Stimulated activated CD4-positive, alpha-beta T cell treated with anti-CD3 and anti-CD28 coated beads, Interleukin-2, amount 100 ng/mL, for 4 hours (primary cell): Measurements from ENCODE around the gene MBLAC2.
A peak's percentile ranks its signal among the peaks of the same experiment; 100 is the strongest.

Experiments used
- DNase-seq: peaks from one replicate; pipeline ENCODE4 v3.0.0-alpha.2; 2020; ENCODE audit warnings: low read depth

Gene MBLAC2

DNA sequence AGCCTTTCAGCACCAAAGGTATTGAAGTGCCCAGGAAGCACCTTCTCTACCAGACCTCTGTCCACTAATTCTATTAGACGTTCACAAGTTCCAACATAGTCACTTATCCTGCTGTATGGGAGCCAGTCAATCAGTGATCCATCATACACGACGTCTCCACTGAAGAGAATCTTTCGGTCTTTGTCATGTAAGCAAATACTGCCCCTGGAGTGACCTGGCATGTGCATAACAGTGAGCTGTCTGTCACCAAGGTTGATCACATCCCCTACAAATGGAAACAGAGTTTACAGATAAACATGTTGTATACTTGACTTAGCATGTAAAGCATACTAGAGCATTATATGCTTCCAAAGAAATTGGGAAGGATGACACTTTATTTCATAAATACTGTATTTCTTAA lies 13.3 kb downstream of the MBLAC2 start:
- no peak for DNase-seq

DNA sequence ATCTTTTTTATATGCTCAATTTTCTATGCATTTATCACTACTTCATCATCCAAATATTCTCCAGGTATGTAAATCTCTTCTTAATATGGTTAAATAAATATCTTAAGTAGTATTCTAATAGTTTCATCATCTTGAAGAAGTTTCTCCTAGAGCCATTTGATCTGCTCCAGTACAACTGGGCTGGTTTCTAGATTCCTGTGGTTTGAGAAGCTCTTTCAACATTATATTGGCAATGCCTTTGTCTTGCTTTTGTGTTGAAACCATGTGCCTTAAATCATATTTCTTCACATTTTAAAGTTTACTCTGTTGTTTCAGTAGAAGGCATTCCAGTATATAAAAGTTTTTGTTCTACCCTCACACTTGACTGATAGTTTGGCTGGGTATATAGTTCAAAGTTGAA lies 27.6 kb downstream of the MBLAC2 start:
- no peak for DNase-seq

DNA sequence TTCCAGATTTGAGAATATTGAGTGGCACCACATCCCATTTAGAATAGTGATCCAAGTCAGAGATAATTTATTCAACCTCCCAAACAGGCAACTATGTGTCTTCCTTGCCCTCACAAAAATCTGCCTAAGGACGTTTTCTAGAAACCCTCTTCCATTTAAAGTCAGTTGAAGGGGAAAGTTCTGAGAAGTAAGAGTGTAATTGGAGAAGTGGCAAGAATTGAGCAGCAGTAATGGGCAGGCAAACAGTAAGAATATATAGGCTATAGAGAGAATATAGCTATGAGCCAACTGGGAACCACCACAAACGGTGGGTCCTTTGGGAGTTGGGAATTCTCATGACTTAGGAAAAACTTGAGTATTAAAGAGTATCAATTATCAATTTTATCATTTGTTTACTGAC lies 33.9 kb downstream of the MBLAC2 start:
- no peak for DNase-seq

DNA sequence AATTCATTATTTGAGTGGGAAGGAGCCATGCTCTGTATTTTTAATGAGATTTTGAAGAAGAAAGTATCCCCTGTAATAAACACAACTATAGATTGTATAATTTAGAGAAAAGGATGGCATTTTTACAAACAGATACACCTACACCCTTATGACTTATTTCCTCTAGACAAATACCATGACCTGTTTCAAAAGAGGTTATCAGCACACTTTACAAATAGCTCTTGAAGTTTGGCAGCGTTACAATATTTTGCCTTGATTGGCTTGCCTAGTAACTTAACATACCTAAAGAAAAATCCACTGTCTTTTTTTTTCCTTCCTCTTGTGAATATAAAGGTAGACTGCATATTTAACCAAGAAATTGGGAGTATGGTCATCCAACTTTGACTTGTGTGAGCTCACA lies 36.5 kb downstream of the MBLAC2 start:
- no peak for DNase-seq

DNA sequence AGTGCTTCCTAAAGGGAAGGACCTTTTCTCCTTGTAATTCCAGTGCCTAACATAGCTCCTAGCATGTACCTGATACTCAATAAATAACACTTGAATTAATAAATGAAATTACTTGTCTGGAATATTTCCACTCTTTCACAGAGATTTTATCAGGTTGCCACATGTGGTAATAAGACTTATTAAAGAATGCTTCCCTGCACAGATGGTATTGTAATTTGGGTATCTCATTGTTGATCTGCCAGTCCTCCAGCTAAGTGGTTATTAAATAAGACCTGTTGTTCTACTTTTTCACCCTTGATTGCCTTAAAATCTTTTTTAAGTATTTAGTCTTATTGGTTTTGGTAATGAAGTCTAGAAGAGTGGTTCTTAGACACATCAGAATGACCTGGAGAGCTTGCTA lies 36.9 kb downstream of the MBLAC2 start:
- DNase-seq, result no peak

DNA sequence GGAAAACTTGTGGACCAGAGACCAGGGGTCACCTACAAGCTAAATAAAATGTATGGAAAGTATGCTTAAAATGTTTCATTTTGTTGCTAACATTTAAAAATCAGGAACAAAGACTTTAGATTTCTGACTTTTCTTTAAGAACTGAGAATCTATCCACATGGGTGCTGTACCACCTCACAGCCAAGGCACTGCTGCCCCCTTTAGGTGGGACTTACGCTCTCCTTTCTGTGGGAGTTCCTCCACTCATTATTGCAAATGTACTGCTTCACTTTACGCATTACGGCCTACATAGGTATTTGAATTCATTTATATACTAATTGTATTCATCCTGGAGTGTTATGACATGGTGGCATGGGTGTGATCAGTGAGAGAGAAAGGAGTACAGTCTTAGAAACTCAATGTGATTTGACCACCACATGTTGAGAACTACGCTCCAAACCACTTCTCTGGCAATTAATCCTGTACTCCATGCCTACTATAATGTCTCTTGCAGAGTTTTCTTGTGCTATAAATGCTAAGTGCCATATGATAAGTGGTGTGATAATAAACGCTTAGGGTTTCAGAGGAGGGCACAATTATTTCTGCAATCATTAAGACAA lies 40.4 kb downstream of the MBLAC2 start:
- peak; percentile 29 for DNase-seq

DNA sequence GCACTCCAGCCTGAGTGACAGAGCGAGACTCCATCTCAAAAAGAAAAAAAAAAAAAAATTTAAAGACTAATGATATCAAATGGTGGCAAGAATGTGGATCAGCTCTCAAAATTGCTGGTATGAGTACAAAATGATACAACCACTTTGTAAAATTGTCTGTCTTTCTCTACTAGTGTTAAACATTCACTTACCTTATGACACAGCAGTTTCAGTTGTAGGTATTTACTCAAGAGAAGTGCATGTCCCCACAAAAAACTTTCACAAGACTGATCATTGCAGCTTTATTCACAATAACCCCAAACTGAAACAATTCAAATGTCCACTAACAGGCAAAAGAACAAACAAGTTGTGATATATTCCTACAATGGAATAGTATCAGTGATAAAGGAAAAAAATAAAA lies 50.3 kb downstream of the MBLAC2 start:
- DNase-seq, result no peak

DNA sequence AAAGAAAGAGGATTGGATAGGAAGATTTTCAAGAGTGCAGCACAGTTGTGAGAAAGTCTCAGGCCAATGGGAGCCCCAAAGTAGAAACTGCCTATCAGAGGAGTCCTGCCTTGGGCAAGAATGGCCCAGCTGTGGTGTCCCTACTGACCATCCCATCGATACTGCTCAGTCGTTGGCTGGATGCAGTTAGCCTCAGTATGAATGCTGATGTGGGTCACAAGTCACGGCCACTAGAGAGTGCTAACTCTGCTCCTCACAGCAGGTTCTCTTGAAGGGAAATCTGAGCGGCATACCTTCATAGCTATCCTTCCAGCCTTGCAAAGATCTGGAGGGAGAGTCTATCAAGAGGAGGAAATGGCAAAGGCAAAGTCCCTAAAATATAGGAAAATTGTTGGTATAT lies 53.4 kb downstream of the MBLAC2 start:
- no peak for DNase-seq

DNA sequence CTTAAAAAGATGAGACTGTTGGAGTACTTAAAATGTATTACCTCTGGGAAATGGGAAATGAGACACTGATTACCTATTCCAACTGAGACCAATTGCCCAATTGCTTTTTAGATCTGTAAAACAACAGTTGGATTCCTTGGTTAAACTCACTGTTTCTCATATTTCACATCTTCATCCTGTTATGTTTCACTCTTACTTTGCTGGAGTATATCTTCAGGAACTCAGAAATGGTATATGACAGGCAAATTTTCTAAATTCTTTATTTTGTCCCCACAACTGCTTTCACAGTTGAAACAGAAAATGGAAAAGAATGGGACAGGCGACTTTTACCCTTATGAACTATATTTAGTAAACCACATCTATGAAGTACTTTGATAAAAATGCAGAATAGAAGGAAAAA lies 56.4 kb downstream of the MBLAC2 start:
- no peak for DNase-seq

DNA sequence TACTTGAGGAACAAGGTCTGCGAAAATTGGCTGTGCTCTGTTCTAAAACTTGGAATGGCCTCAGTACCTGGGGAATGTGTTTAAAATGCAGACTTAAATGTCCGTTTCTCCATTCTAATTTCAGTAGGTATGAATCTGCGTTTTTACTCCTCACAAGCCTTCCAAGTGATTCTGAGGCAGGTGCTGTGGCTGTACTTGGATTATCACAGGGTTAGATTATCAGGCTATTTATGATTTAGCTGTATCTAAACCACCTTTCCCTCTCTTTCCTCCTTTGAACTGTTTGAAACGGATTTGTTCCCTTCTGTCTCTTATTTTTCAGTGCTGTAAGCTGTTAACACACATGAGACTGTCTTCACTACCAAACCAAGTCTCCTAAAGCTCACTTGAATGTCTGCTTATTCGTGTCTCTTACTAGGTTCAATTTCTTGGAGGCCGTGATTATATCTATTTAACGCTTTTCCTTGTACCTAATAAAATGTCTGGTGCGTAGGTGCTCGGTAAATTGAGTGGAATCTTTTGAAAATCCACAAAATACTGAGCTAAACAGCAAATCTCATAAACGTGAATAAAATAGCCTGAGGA lies 64.3 kb downstream of the MBLAC2 start:
- no peak for DNase-seq

DNA sequence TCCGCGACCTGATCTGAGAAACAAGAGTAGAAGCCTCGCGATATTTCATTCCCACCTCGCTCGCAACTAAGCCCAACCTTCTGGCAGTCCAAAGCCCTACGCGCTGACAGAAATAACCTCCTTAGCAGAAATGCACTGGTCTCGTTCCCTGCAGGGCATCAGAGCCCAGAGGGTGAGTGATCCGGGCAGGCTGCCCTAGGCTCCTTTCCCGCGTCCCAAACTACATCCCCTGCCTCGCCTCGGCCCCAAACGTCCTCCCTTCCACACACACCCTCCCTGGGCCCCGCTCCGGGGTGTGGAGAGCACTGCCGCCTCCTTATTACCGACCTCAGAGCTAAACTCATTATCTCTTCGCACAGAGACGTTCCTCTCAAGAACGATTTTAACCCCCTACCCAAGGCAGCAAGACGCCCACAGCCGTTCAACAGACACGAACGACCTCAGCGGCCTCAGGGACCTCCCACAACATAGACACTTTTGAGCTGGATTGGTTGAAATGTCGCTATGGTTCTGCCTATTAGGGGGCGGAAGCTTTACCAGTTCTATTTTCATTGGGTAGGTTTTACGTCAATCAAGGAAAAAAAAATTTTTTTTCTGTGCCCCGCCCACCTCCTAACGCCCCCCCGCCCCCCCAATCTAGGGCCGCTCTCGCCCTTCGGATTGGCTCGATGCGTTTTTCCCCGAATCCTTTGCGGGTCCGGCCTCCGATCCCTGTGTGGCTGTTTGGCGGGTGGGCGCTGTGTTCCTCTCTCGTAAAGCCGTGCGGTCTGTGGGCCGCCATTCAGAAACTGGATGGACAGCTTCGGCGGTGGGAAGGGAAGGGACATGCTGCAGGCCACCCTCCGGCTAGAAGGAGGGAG lies 65.0 kb downstream of the MBLAC2 start, which contains the start of gene CETN3:
TSS of gene CETN3 (minus strand) at position 439 of the 860 bp plus-strand sequence. CDS start at position 344, 95 bp downstream.
- DNase-seq, result peak; percentile 82

DNA sequence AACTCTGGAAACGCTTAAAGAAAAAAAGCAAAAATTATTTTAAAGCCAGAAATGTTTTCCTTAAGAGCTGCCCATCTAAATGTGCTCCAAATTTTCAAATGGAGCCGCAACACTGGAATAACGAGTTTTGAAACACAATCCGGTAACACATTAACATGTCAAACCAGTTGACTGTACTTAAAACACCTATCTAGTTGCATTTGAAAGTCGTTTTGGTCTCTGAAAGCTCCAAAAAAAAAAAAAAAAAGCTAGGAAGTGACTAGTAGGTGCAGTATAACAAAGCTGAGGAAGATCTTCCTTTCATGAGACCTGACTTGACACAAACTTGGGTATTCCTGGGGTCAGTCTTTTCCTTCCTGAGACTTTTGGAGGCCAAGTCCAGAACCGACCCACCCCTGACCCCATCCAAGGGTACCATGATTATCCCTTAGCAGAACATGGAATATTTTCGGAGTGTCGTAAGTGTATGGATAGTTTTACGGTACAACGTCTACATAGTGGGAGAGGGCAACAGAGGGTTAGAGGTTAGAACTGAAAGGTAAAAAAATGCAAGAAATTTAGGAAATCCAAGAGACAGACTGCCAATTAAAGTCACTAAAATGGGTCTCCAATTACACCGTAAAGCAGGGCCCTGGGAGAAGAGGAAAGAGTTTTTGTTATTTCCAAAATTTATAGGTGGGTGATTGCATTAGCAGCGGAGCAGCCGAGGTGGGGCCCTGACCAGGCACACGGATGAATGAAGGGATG lies 65.8 kb downstream of the MBLAC2 start:
- DNase-seq, result no peak
